HEK293T (cell line): ENCODE results near the gene NUFIP2.

ENCODE experiments used
- CTCF ChIA-PET: fragments of 350-600 bp; formaldehyde crosslinking; extraction: SDS; loops from one replicate; lab custom pipeline; 2021; ENCODE audit warnings: antibody characterized with exemption, inconsistent platforms; lab: Yijun Ruan, JAX
- POLR2A ChIA-PET: fragments of 350-600 bp; formaldehyde crosslinking; extraction: SDS; loops from one replicate; lab custom pipeline; 2020; ENCODE audit warnings: antibody characterized with exemption, inconsistent platforms; lab: Yijun Ruan, JAX
- DNase-seq: peaks from one replicate; pipeline ENCODE4 v3.0.0; 2012; ENCODE audit warnings: mixed read lengths; ENCODE audit errors: extremely low spot score
- ARNT ChIP-seq: fragments of 450-650 bp; IDR thresholded peaks from 2 replicates; pipeline ENCODE4 v1.6.1; 2017; ENCODE audit warnings: mild to moderate bottlenecking
- BHLHE40 ChIP-seq: fragments of 450-650 bp; IDR thresholded peaks from 2 replicates; pipeline ENCODE4 v1.6.1; 2016; ENCODE audit warnings: mild to moderate bottlenecking, moderate library complexity, borderline replicate concordance
- CTBP1 ChIP-seq: fragments of 450-650 bp; IDR thresholded peaks from 2 replicates; pipeline ENCODE4 v1.6.1; 2016; ENCODE audit warnings: borderline replicate concordance
- FOXA1 ChIP-seq: fragments of 450-650 bp; IDR thresholded peaks from 2 replicates; pipeline ENCODE4 v1.6.1; 2016; ENCODE audit warnings: mild to moderate bottlenecking
- FOXK2 ChIP-seq: fragments of 450-650 bp; IDR thresholded peaks from 2 replicates; pipeline ENCODE4 v1.6.1; 2016; ENCODE audit warnings: mild to moderate bottlenecking
- FOXM1 ChIP-seq: fragments of 450-650 bp; IDR thresholded peaks from 2 replicates; pipeline ENCODE4 v1.6.1; 2017; ENCODE audit warnings: mild to moderate bottlenecking, borderline replicate concordance
- HDGF ChIP-seq: fragments of 450-650 bp; IDR thresholded peaks from 2 replicates; pipeline ENCODE4 v1.6.1; 2017; ENCODE audit warnings: antibody characterized with exemption, borderline replicate concordance
- L3MBTL2 ChIP-seq: fragments of 450-650 bp; conservative IDR thresholded peaks from 2 replicates; pipeline ENCODE4 v1.6.1; 2016; ENCODE audit warnings: mild to moderate bottlenecking
- LEF1 ChIP-seq: fragments of 450-650 bp; IDR thresholded peaks from 2 replicates; pipeline ENCODE4 v1.6.1; 2017; ENCODE audit warnings: mild to moderate bottlenecking, borderline replicate concordance
- NFRKB ChIP-seq: fragments of 450-650 bp; IDR thresholded peaks from 2 replicates; pipeline ENCODE4 v1.6.1; 2016; ENCODE audit warnings: mild to moderate bottlenecking, moderate library complexity
- SP1 ChIP-seq: fragments of 450-650 bp; IDR thresholded peaks from 2 replicates; pipeline ENCODE4 v1.6.1; 2017
- SUZ12 ChIP-seq: fragments of 450-650 bp; IDR thresholded peaks from 2 replicates; pipeline ENCODE4 v1.6.1; 2016; ENCODE audit warnings: mild to moderate bottlenecking
- TARDBP ChIP-seq: fragments of 450-650 bp; IDR thresholded peaks from 2 replicates; pipeline ENCODE4 v1.6.1; 2016
- ZNF384 ChIP-seq: fragments of 450-650 bp; IDR thresholded peaks from 2 replicates; pipeline ENCODE4 v1.6.1; 2016
- TF ChIP-seq, protein P1 (sequence below): fragments of 450-650 bp; IDR thresholded peaks from 2 replicates; pipeline ENCODE4 v1.6.1; 2016

Gene NUFIP2

GRCh38 chr17:29210879-29211278 is 83.1 kb downstream of the NUFIP2 start:
- CTCF ChIA-PET, result interaction anchor here (0.6 kb wide), 1 partner anchor 72 kb away, joined by 3 read pairs; no protein-coding TSS in a partner anchor
- TF ChIP-seq, protein P1, sequence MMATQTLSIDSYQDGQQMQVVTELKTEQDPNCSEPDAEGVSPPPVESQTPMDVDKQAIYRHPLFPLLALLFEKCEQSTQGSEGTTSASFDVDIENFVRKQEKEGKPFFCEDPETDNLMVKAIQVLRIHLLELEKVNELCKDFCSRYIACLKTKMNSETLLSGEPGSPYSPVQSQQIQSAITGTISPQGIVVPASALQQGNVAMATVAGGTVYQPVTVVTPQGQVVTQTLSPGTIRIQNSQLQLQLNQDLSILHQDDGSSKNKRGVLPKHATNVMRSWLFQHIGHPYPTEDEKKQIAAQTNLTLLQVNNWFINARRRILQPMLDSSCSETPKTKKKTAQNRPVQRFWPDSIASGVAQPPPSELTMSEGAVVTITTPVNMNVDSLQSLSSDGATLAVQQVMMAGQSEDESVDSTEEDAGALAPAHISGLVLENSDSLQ, result no peak
- no peak for TF ChIP-seq FOXM1
- POLR2A ChIA-PET, result no interaction called here
- no peak for DNase-seq

GRCh38 chr17:29209073-29209472 is 84.9 kb downstream of the NUFIP2 start:
- CTCF ChIA-PET, result interaction anchor here (1.0 to 1.2 kb wide), 2 partner anchors 60 to 64 kb away, joined by 3 to 4 read pairs; no protein-coding TSS in a partner anchor
- TF ChIP-seq HDGF (no peak), BHLHE40 (no peak), FOXA1 (no peak), L3MBTL2 (no peak), FOXK2 (no peak), SP1 (no peak), CTBP1 (no peak), TARDBP (no peak)
- no peak for DNase-seq
- POLR2A ChIA-PET, result interaction anchor here (1.0 to 1.3 kb wide), 2 partner anchors 60 to 85 kb away, joined by 3 to 4 read pairs; partner anchors contain the start of gene NUFIP2

DNA sequence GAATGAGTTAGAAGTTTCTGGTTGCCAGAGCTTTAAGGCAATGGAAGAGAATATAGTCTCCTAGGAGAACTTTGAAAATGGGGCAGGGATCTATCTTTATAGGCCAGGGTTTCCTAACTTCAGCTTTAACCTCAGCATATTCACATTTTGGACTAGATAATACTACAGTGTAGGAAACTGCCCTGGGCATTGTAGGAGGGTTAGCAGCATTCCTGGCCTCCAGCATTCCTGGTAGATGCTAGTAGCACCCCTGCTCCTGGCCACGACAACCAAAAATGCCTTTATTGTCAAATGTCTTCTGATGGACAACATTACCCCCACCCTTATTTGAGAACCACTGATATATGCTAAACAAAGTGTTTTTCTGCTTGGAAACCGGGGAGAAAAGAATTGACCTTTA is 86.0 kb downstream of the NUFIP2 start:
- ChIA-PET POLR2A (interaction anchor here (0.8 to 1.4 kb wide), 4 partner anchors 11 to 488 kb away, joined by 3 to 6 read pairs (median 4); partner anchors contain the start of genes MYO18A and RPL23A), CTCF (interaction anchor here (1.3 to 1.8 kb wide), 3 partner anchors 12 to 384 kb away, joined by 3 to 14 read pairs (median 4); partner anchors contain the start of gene MYO18A)
- TF ChIP-seq ARNT, result no peak
- no peak for TF ChIP-seq FOXM1
- TF ChIP-seq ZNF384, result no peak
- TF ChIP-seq SP1, result no peak
- no peak for TF ChIP-seq SUZ12
- no peak for TF ChIP-seq CTBP1
- TF ChIP-seq NFRKB, result no peak
- TF ChIP-seq L3MBTL2, result no peak
- no peak for TF ChIP-seq LEF1
- TF ChIP-seq HDGF, result no peak
- no peak for TF ChIP-seq TARDBP
- TF ChIP-seq FOXK2, result no peak
- TF ChIP-seq, protein P1, result no peak
- no peak for DNase-seq
